Fibroblast of skin of left biceps (primary cell): ENCODE results near the gene TMEM129.

Experiments
- DNase-seq, 2 experiments: peaks; one replicate each; pipeline ENCODE4 v3.0.0-alpha.2; 2013; ENCODE audit warnings: low read depth in 2 of 2

Gene TMEM129

GRCh38 chr4:1758306-1759121 is 37.4 kb upstream of the TMEM129 start:
- DNase-seq = no peak

GRCh38 chr4:1757836-1758235 is 36.7 kb upstream of the TMEM129 start:
- no peak for DNase-seq

GRCh38 chr4:1756893-1757779 is 36.0 kb upstream of the TMEM129 start:
- no peak for DNase-seq

- no peak for DNase-seq
These were observed 35.0 kb upstream of the TMEM129 start for GRCh38 chr4:1756079-1756478.

- no peak for DNase-seq
These were observed 34.2 kb upstream of the TMEM129 start for GRCh38 chr4:1755297-1755696.

- DNase-seq = no peak
These were observed 33.2 kb upstream of the TMEM129 start for GRCh38 chr4:1754336-1754735.

- no peak for DNase-seq
These were observed 32.7 kb upstream of the TMEM129 start for GRCh38 chr4:1753697-1754311.

- DNase-seq = no peak
These were observed 32.2 kb upstream of the TMEM129 start for GRCh38 chr4:1753294-1753696.

GRCh38 chr4:1752284-1753041 is 31.3 kb upstream of the TMEM129 start:
- DNase-seq = no peak

- DNase-seq = no peak
These were observed 30.8 kb upstream of the TMEM129 start for GRCh38 chr4:1751919-1752283.

GRCh38 chr4:1751155-1751918 is 30.2 kb upstream of the TMEM129 start:
- no peak for DNase-seq

- DNase-seq = no peak
These were observed 29.4 kb upstream of the TMEM129 start for GRCh38 chr4:1750381-1751154.

GRCh38 chr4:1749826-1750225 is 28.7 kb upstream of the TMEM129 start:
- DNase-seq = no peak

GRCh38 chr4:1749370-1749769 is 28.2 kb upstream of the TMEM129 start:
- no peak for DNase-seq

- DNase-seq = peak in 1 of 2 experiments; percentile 15
These were observed 27.4 kb upstream of the TMEM129 start for GRCh38 chr4:1748465-1748995.

GRCh38 chr4:1747603-1747967 is 26.5 kb upstream of the TMEM129 start:
- DNase-seq = no peak

- DNase-seq = no peak
These were observed 25.9 kb upstream of the TMEM129 start for GRCh38 chr4:1746919-1747602.

GRCh38 chr4:1746265-1746691 is 25.2 kb upstream of the TMEM129 start:
- DNase-seq = no peak

GRCh38 chr4:1745697-1746096 is 24.6 kb upstream of the TMEM129 start:
- DNase-seq = no peak
